Activated T-cell treated with anti-CD3 and anti-CD28 coated beads for 4 hours (primary cell): ENCODE data around the gene FAM193B.

ENCODE experiments used
- DNase-seq: peaks from one replicate; pipeline ENCODE4 v3.0.0-alpha.2; 2020

Gene FAM193B

GRCh38 chr5:177512736-177513380 is 41.5 kb downstream of the FAM193B start:
- no peak for DNase-seq

- no peak for DNase-seq
Measured at GRCh38 chr5:177511796-177512675, 42.3 kb downstream of the FAM193B start.

- DNase-seq: no peak
Measured at GRCh38 chr5:177511181-177511580, 43.2 kb downstream of the FAM193B start.

- no peak for DNase-seq
Measured at GRCh38 chr5:177510567-177511053, 43.8 kb downstream of the FAM193B start.

GRCh38 chr5:177509991-177510566 is 44.3 kb downstream of the FAM193B start:
- DNase-seq: no peak

GRCh38 chr5:177509381-177509951 is 44.9 kb downstream of the FAM193B start, which contains the start of gene DOK3:
TSS of gene DOK3 (minus strand) at chr5:177509826. CDS start at chr5:177509540, 286 bp downstream.
- DNase-seq: no peak

GRCh38 chr5:177508837-177509236 is 45.5 kb downstream of the FAM193B start:
- DNase-seq: no peak

- DNase-seq: no peak
Measured at GRCh38 chr5:177508221-177508611, 46.1 kb downstream of the FAM193B start.

- no peak for DNase-seq
Measured at GRCh38 chr5:177507596-177508220, 46.7 kb downstream of the FAM193B start.

GRCh38 chr5:177507165-177507564 is 47.2 kb downstream of the FAM193B start:
- no peak for DNase-seq

- DNase-seq: no peak
Measured at GRCh38 chr5:177505075-177505474, 49.3 kb downstream of the FAM193B start.

GRCh38 chr5:177504086-177505056 is 50.0 kb downstream of the FAM193B start:
- no peak for DNase-seq

- no peak for DNase-seq
Measured at GRCh38 chr5:177503351-177504085, 50.8 kb downstream of the FAM193B start.

- no peak for DNase-seq
Measured at GRCh38 chr5:177502886-177503285, 51.5 kb downstream of the FAM193B start.

- DNase-seq: no peak
Measured at GRCh38 chr5:177501874-177502678, 52.3 kb downstream of the FAM193B start.

- DNase-seq: peak; percentile 81
Measured at GRCh38 chr5:177500685-177501522, 53.5 kb downstream of the FAM193B start.

- DNase-seq: no peak
Measured at GRCh38 chr5:177499842-177500241, 54.5 kb downstream of the FAM193B start.

GRCh38 chr5:177498013-177498787 is 56.2 kb downstream of the FAM193B start:
- DNase-seq: no peak
